ENCODE results near the gene C5orf15. TPM values are rescaled to one million over a fixed set of nuclear protein-coding genes. Genes with fewer than 3 reads are reported as not detected.
"Not testable (repeated sequence)": the region's sequence is repeated elsewhere in the genome, so short reads cannot be mapped to it uniquely, and the experiment has no call there.

Gene C5orf15
- polyA plus RNA-seq, 4 donors = 141 to 169 (median 165) TPM

DNA sequence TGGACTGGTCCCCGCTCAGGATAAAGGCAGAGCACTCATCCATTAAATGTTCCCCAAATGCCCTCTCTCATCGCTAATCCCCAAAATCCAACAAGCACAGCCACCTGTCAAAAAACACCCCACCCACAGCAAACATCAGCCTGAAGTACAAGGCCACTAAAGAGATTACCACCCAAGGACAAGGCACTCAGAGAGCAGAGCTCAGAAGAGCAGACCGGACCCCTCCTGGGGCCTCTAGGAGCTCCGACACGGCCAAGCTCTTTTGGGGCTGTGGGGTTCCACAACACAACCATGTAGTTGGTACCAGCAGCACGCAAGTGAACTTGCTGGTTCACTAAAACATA lies 26.5 kb upstream of the C5orf15 start:
- no peak for DNase-seq (ENCODE audit: low read depth in 4 of 4, low spot score in 3 of 4)

- DNase-seq (ENCODE audit: low read depth in 4 of 4, low spot score in 3 of 4) = no peak
These were observed 26.0 kb upstream of the C5orf15 start for GRCh38 chr5:133994297-133994989.

DNA sequence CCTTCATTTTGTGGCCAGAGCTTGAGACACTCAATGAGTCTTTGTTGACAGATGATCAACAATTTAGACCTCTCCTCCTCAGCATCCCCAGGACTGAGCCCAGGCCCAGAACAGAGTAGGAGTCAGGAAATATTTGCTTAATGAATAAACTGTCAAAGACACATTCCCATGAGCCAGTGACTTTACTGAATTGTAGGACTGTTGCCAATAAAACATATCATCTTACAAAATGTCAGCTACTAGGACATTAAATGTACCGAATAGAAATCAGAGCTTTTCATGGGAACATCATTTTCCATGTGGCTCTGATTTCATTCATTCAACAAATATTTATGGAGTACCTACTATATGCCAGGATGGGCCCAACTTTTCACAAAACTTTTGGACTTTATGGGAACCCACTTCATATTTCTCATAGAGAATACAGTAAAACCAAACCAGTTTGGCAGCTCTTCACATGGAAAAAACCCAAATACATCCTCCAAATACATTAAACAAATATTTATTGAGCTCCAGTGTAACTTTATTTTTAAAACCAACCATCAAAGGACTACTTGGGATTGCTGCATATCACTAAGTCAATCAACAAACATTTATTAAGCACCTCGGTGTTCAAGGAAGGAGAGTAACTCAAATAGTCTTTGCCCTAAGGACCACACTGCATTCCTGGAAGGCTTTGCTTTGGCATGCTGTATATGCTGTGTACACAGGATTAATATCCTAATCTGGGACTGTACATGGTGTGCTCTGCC lies 24.9 kb upstream of the C5orf15 start:
- no peak for DNase-seq (ENCODE audit: low read depth in 4 of 4, low spot score in 3 of 4)

GRCh38 chr5:133992429-133993155 lies 24.2 kb upstream of the C5orf15 start:
- no peak for DNase-seq (ENCODE audit: low read depth in 4 of 4, low spot score in 3 of 4)

DNA sequence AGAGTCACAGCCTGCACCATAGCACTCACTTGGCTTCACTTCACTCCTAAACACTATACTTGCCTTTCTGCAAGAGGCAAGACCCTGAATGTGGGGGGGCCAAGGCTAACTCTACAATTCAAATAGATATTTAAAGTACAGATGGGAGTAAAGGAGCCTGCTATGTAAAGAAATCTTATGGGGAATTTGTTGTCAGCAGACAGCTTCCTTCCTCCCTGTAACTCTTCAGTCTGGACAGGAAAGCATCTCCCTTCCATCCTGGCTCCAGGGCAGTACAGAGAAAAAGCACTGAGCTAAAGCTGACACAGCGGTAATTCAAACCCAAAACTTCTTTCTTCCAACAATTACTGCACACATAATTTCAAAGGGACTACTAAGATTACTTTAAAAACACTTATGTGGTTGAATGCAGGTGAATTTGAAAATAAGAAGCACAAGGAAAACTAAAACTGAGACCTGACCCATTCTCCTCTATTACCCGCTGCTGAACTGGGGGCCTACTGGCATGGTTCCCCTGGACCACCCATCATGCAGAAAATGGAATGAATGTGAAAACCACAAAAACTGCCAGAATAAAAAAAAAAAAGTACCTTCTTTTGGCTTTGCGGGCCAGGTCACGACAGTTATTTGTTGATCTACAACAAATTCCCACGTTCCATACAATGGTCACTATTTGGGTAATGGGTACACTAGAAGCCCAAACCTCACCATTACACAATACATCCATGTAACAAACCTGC lies 22.9 kb upstream of the C5orf15 start:
- DNase-seq (ENCODE audit: low read depth in 4 of 4, low spot score in 3 of 4) = no peak

DNA sequence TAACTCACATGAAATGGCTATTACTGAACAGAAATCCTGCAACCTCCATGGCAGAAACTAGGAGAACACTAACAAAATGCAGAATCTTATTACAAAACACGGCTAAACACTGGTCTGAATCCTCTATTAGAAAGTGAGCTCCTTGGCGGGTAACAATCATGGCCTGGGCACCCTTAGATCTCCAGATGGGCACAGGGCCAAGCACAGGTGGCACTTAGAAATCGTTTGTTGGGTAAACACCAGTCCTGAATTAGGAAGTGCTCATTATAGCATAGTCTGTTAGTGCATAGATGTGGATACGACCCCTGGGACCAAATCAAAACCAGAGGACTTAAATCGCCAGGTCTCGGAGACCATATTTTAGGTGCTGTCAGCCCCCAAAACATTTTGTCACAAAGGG lies 22.0 kb upstream of the C5orf15 start:
- no peak for DNase-seq (ENCODE audit: low read depth in 4 of 4, low spot score in 3 of 4)

DNA sequence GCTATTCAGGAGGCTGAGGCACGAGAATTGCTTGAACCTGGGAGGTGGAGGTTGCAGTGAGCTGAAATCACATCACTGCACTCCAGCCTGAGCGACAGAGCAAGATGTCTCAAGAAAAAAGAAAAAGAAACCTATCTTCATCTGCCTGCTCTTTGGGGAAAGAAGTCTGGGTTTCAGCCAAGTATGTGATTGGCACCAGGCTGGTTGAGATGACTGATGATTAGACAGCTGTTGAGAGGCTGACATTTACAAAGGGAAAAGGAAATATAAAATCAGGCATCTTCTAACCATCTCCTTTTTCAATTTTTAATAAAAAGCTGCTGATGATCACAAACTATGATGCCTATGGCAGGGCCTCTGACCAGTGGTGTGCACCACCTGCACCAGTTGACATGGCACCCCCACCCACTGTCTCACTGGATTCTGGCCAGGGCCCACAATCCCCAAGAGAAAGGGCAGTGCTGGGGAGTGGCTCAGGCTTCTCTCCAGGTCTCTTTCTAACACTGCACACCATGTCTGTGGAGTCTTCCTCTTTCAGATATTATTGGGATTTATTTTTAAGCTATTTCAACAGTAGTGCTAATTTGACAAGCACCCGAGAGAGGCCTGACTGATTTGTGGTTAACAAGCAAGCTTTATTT lies 17.2 kb upstream of the C5orf15 start:
- no peak for DNase-seq (ENCODE audit: low read depth in 4 of 4, low spot score in 3 of 4)

GRCh38 chr5:133983674-133984073 lies 15.2 kb upstream of the C5orf15 start:
- no peak for DNase-seq (ENCODE audit: low read depth in 4 of 4, low spot score in 3 of 4)

DNA sequence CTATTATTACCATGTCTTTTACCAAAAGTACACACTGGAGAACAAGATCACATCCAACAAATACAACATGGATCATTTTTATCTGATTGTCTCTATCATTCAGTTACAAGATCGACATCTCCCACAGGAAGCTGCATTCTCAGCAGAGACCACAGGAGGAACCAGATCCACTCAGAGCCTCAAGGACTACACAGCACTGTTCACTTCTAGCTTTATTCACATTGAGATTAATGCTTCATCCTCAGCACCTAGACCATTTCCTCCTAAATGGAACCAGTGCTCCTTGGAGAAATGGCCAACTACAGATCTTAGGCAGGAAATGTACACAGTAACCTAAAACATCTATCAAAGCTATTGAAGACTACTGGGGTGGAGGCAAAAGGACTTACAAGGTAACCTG lies 13.3 kb upstream of the C5orf15 start:
- DNase-seq (ENCODE audit: low read depth in 4 of 4, low spot score in 3 of 4) = no peak

GRCh38 chr5:133980652-133981051 lies 12.2 kb upstream of the C5orf15 start:
- DNase-seq (ENCODE audit: low read depth in 4 of 4, low spot score in 3 of 4) = no peak

GRCh38 chr5:133978943-133979342 lies 10.5 kb upstream of the C5orf15 start:
- DNase-seq (ENCODE audit: low read depth in 4 of 4, low spot score in 3 of 4) = no peak

DNA sequence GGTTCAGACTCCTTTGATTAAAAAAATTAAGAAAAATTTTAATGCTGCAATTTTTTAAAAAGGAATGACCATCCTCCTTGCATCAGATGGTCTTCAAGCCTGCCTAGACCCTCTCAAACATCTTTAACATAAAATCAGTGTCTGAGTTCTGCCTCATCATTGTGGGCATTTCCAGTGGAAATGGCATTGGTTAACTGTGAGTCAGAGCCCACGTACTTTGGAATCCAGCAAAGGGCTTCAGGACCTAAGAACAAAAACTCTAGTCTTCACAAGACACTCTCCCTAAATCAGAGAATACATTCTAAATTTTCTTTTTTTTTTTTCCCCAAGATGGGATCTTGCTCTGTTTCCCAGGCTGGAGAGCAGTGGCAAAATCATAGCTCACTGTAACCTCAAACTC lies 9.4 kb upstream of the C5orf15 start:
- DNase-seq (ENCODE audit: low read depth in 4 of 4, low spot score in 3 of 4) = no peak

DNA sequence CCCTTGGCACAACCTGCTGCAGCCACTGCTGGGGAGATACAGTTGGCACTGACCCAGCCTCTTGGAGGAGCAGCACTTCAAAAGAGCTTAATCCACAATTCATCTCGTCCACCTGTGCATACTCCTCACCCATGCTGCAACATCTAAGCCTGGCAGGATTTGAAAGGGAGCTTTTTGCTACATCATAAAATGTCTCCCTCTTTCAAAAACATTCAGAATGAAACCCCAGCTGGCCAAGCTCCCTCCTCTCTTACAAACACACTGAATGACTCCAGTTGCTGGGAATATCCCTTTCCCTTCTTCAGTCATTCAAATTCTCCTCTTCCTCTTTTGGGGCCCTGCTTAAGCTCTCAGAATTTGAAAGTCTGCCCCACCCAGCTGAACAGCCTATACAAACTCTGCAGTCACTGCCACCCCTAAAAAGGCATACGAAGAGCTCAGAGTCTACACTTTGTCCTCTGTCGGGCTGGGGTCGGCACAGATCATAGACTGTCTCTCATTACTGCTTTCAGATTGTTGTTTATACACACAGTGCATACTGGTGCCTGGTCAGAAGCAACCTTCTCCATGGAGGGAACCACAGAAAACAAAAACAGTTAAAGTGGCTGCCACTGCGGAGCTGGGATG lies 8.8 kb upstream of the C5orf15 start:
- no peak for DNase-seq (ENCODE audit: low read depth in 4 of 4, low spot score in 3 of 4)

DNA sequence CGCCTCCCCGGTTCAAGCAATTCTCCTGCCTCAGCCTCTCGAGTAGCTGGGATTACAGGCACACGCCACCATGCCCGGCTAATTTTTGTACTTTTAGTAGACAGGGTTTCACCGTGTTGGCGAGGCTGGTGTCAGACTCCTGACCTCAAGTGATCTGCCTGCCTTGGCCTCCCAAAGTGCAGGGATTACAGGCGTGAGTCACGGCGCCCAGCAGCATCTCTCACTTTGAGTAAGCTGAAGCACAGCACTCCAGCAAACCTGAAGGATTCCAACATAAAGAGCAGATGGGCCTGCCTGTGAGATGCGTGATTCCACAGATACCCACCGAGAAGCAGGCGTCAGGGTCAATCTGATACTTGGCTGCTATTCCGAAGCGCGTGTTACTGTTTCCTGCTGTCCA lies 7.1 kb upstream of the C5orf15 start:
- DNase-seq (ENCODE audit: low read depth in 4 of 4, low spot score in 3 of 4) = not testable (repeated sequence)

DNA sequence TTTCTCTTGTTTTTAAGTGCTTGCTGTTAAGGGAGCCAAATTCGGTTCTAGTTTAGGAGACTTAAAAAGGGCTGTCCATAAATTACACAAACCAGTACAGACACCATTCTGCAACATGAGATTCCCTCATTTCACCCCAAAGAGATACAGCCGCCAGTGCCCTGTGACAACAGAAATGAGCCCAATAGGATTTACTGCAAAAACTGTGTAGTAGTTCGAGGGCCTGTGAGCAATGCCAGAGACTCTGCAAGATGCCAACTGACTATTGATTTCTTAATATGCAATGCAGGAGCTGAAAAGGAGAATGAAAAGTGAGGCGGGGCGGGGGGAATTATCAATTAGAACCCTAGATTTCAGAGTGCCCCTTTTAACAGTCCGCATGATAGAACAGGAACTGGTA lies 5.7 kb upstream of the C5orf15 start:
- DNase-seq (ENCODE audit: low read depth in 4 of 4, low spot score in 3 of 4) = no peak

- DNase-seq (ENCODE audit: low read depth in 4 of 4, low spot score in 3 of 4) = no peak
These were observed 2.0 kb upstream of the C5orf15 start for GRCh38 chr5:133970325-133970909.

DNA sequence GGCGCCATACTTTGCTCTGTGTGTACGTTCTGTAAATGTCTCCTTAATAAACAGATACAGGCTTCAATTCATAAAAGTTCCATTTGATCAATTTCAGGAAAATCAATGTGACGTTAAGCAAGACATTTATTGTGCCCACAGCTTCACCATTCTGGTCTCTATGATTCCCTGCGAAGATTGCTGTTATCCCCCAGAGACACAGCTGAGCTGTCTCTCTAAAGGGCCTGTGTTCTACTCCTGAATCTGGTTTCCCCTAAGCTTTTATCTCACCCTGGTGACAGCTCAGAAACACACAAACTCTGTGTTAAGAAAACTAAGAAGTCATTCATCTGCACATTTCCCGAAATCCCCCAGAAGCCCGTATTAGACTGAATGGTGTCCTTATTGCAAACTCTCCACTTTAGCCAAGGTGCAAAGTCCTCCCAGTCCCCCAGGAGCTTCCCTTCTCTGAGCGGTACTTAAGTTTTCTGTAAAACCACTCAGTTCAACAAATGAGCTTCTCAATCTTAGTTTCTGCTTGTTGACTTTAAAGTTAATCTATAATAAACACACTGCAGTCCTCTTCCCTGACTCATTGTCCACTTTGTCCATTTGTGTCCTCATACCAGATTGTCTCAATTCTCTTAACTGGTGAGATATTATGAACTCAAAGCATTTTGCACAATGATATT lies 1.4 kb upstream of the C5orf15 start:
- no peak for DNase-seq (ENCODE audit: low read depth in 4 of 4, low spot score in 3 of 4)

DNA sequence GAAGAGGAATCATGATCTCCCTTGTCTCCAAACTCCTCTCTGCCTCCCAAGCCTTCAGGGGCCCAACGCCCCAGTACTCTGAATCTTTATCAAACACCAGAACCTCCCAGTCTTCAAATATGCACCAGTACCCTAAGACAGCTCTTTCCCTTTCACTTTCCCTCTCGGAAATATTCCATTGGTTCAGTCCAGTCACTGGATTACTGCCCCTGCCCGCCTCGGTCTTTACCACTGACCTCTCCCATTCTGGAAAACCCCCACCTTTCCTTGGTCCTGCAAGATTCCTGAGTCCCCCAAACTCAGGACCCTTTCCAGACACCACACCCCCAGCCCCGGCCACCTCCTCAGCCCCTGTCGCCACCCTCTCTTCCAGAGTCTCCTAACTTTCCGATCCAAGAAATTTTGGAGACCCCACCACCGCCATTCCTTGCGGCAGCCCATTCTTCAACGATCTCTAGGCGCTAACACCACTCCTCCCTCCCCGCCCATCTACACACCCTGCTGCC lies 674 bp downstream of the C5orf15 start:
- DNase-seq (ENCODE audit: low read depth in 4 of 4, low spot score in 3 of 4) = no peak

- DNase-seq (ENCODE audit: low read depth in 4 of 4, low spot score in 3 of 4) = no peak
These were observed 1.3 kb downstream of the C5orf15 start for GRCh38 chr5:133967124-133967523.

Data from right renal pelvis (tissue), 4 donors.